ENCODE data around the gene HORMAD2. TPM values are rescaled to one million over a fixed set of nuclear protein-coding genes. Genes with fewer than 3 reads are reported as not detected.

The HORMAD2 gene
- total and polyA plus RNA-seq, 9 of the 15 experiments (the other 6 are each of a cell fraction or from before 2014, with no cell fraction given), result not detected

DNA sequence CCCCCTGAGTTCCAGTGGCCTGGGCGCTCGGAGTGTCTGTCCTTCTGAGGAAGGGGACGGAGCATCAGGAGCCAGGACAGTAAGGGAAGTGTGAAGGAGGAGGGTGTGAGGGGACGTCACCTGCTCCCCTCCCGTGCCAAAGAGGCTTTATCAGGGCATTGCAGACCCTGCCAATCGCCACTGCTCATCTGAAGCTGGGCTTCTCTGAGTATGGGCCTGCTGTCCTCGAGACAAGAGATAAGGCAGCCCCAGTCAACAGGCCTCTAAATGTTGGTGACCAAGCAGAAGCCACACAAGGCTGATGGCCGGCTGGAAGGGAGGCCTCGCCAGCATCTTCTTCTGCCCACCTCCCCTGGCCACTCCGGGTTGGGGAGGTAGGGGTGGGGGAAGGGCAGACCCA is 136.4 kb downstream of the HORMAD2 start (continued):
- TF ChIP-seq, protein P1, sequence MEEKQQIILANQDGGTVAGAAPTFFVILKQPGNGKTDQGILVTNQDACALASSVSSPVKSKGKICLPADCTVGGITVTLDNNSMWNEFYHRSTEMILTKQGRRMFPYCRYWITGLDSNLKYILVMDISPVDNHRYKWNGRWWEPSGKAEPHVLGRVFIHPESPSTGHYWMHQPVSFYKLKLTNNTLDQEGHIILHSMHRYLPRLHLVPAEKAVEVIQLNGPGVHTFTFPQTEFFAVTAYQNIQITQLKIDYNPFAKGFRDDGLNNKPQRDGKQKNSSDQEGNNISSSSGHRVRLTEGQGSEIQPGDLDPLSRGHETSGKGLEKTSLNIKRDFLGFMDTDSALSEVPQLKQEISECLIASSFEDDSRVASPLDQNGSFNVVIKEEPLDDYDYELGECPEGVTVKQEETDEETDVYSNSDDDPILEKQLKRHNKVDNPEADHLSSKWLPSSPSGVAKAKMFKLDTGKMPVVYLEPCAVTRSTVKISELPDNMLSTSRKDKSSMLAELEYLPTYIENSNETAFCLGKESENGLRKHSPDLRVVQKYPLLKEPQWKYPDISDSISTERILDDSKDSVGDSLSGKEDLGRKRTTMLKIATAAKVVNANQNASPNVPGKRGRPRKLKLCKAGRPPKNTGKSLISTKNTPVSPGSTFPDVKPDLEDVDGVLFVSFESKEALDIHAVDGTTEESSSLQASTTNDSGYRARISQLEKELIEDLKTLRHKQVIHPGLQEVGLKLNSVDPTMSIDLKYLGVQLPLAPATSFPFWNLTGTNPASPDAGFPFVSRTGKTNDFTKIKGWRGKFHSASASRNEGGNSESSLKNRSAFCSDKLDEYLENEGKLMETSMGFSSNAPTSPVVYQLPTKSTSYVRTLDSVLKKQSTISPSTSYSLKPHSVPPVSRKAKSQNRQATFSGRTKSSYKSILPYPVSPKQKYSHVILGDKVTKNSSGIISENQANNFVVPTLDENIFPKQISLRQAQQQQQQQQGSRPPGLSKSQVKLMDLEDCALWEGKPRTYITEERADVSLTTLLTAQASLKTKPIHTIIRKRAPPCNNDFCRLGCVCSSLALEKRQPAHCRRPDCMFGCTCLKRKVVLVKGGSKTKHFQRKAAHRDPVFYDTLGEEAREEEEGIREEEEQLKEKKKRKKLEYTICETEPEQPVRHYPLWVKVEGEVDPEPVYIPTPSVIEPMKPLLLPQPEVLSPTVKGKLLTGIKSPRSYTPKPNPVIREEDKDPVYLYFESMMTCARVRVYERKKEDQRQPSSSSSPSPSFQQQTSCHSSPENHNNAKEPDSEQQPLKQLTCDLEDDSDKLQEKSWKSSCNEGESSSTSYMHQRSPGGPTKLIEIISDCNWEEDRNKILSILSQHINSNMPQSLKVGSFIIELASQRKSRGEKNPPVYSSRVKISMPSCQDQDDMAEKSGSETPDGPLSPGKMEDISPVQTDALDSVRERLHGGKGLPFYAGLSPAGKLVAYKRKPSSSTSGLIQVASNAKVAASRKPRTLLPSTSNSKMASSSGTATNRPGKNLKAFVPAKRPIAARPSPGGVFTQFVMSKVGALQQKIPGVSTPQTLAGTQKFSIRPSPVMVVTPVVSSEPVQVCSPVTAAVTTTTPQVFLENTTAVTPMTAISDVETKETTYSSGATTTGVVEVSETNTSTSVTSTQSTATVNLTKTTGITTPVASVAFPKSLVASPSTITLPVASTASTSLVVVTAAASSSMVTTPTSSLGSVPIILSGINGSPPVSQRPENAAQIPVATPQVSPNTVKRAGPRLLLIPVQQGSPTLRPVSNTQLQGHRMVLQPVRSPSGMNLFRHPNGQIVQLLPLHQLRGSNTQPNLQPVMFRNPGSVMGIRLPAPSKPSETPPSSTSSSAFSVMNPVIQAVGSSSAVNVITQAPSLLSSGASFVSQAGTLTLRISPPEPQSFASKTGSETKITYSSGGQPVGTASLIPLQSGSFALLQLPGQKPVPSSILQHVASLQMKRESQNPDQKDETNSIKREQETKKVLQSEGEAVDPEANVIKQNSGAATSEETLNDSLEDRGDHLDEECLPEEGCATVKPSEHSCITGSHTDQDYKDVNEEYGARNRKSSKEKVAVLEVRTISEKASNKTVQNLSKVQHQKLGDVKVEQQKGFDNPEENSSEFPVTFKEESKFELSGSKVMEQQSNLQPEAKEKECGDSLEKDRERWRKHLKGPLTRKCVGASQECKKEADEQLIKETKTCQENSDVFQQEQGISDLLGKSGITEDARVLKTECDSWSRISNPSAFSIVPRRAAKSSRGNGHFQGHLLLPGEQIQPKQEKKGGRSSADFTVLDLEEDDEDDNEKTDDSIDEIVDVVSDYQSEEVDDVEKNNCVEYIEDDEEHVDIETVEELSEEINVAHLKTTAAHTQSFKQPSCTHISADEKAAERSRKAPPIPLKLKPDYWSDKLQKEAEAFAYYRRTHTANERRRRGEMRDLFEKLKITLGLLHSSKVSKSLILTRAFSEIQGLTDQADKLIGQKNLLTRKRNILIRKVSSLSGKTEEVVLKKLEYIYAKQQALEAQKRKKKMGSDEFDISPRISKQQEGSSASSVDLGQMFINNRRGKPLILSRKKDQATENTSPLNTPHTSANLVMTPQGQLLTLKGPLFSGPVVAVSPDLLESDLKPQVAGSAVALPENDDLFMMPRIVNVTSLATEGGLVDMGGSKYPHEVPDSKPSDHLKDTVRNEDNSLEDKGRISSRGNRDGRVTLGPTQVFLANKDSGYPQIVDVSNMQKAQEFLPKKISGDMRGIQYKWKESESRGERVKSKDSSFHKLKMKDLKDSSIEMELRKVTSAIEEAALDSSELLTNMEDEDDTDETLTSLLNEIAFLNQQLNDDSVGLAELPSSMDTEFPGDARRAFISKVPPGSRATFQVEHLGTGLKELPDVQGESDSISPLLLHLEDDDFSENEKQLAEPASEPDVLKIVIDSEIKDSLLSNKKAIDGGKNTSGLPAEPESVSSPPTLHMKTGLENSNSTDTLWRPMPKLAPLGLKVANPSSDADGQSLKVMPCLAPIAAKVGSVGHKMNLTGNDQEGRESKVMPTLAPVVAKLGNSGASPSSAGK (IDR thresholded peaks at IDR 0.05), result peak; percentile 48; the same call in 1 of the 2 replicates
- TF ChIP-seq, protein P2, sequence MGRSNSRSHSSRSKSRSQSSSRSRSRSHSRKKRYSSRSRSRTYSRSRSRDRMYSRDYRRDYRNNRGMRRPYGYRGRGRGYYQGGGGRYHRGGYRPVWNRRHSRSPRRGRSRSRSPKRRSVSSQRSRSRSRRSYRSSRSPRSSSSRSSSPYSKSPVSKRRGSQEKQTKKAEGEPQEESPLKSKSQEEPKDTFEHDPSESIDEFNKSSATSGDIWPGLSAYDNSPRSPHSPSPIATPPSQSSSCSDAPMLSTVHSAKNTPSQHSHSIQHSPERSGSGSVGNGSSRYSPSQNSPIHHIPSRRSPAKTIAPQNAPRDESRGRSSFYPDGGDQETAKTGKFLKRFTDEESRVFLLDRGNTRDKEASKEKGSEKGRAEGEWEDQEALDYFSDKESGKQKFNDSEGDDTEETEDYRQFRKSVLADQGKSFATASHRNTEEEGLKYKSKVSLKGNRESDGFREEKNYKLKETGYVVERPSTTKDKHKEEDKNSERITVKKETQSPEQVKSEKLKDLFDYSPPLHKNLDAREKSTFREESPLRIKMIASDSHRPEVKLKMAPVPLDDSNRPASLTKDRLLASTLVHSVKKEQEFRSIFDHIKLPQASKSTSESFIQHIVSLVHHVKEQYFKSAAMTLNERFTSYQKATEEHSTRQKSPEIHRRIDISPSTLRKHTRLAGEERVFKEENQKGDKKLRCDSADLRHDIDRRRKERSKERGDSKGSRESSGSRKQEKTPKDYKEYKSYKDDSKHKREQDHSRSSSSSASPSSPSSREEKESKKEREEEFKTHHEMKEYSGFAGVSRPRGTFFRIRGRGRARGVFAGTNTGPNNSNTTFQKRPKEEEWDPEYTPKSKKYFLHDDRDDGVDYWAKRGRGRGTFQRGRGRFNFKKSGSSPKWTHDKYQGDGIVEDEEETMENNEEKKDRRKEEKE (IDR thresholded peaks at IDR 0.05; ENCODE audit: borderline replicate concordance in 1 of 2, control insufficient read depth in 1 of 2, low read depth in 2 of 2, low read length in 1 of 2), result no peak
- TF ChIP-seq MECOM (CRISPR knock-in tag; IDR thresholded peaks at IDR 0.05) (peak; percentile 67), L3MBTL2 (IDR thresholded peaks at IDR 0.05) (peak; percentile 81), CEBPG (CRISPR knock-in tag; IDR thresholded peaks at IDR 0.05) (no peak), CEBPG (tag; conservative IDR thresholded peaks at IDR 0.05 in 1 of 2, IDR thresholded peaks at IDR 0.05 in 1 of 2) (no peak), RCOR1 (IDR thresholded peaks at IDR 0.05; ENCODE audit: borderline replicate concordance in 1 of 2, low read depth in 2 of 2, low read length in 2 of 2) (peak; percentile 66 to 96), CC2D1A (IDR thresholded peaks at IDR 0.05) (peak; percentile 96), MAFF (IDR thresholded peaks at IDR 0.05; ENCODE audit: low read length) (no peak; the same call in 1 of the 2 replicates), HCFC1 (IDR thresholded peaks at IDR 0.05; ENCODE audit: low read depth, low read length) (no peak), TAF1 (IDR thresholded peaks at IDR 0.05; ENCODE audit: control insufficient read depth, extremely low read depth, insufficient read depth, low read length, severe bottlenecking) (peak; percentile 53)
- TF ChIP-seq, protein P3, sequence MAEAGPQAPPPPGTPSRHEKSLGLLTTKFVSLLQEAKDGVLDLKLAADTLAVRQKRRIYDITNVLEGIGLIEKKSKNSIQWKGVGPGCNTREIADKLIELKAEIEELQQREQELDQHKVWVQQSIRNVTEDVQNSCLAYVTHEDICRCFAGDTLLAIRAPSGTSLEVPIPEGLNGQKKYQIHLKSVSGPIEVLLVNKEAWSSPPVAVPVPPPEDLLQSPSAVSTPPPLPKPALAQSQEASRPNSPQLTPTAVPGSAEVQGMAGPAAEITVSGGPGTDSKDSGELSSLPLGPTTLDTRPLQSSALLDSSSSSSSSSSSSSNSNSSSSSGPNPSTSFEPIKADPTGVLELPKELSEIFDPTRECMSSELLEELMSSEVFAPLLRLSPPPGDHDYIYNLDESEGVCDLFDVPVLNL (CRISPR knock-in tag; IDR thresholded peaks at IDR 0.05; ENCODE audit: low read depth), result no peak
